Mesothelial cell of epicardium (in vitro differentiated cells): Measurements from ENCODE around the gene CCDC149. TPM values are rescaled to one million over a fixed set of nuclear protein-coding genes. Genes with fewer than 3 reads are reported as not detected.

Experiments
- DNase-seq, 2 experiments: peaks; one replicate each; pipeline ENCODE4 v3.0.0; 2021; ENCODE audit warnings: low spot score in 2 of 2; ENCODE audit not compliant: unreplicated experiment in 2 of 2
- H3K27ac Mint-ChIP-seq: 2 replicates; pipeline ENCODE4 v1.8.0; 2021; ENCODE audit warnings: mixed read lengths
- H3K27me3 Mint-ChIP-seq: 2 replicates; pipeline ENCODE4 v1.8.0; 2021; ENCODE audit warnings: low read depth, mixed read lengths
- H3K36me3 Mint-ChIP-seq: 2 replicates; pipeline ENCODE4 v1.8.0; 2021; ENCODE audit warnings: mixed read lengths
- H3K4me1 Mint-ChIP-seq: 2 replicates; pipeline ENCODE4 v1.8.0; 2021; ENCODE audit warnings: mixed read lengths
- H3K4me3 Mint-ChIP-seq: 2 replicates; pipeline ENCODE4 v1.8.0; 2021; ENCODE audit warnings: mild to moderate bottlenecking, moderate library complexity, mixed read lengths
- H3K9me3 Mint-ChIP-seq: 2 replicates; pipeline ENCODE4 v1.8.0; 2021; ENCODE audit warnings: mixed read lengths
- CTCF ChIP-seq: fragments of 200-600 bp; sonication (generic); IDR thresholded peaks from one replicate; pipeline ENCODE4 v1.5.0; 2021; ENCODE audit warnings: antibody characterized with exemption; ENCODE audit not compliant: unreplicated experiment
- total RNA-seq: library from RNA; stranded (reverse); gene quantifications from 3 replicates; pipeline ENCODE4 v1.2.1, GENCODE V29; 2021

The CCDC149 gene
- total RNA-seq, 1 donor from 2014 or later: 16.2 TPM

GRCh38 chr4:24858550-24858949 lies 54.3 kb downstream of the CCDC149 start:
- H3K9me3 Mint-ChIP-seq: peaks cover 32% of the 10 kb centered on the region
- no peak overlapping the region for H3K4me3 Mint-ChIP-seq
- no peak for DNase-seq
- H3K27me3 Mint-ChIP-seq: no peaks in the 10 kb centered on the region
- TF ChIP-seq CTCF: no peak
- peaks cover 20% of the 10 kb centered on the region for H3K4me1 Mint-ChIP-seq
- peaks cover 29% of the 10 kb centered on the region for H3K36me3 Mint-ChIP-seq
- H3K27ac Mint-ChIP-seq: peak overlapping the region; percentile 79

GRCh38 chr4:24858026-24858425 lies 54.8 kb downstream of the CCDC149 start:
- TF ChIP-seq CTCF: no peak
- Mint-ChIP-seq H3K27me3 (no peaks in the 10 kb centered on the region), H3K27ac (peak overlapping the region; percentile 79), H3K4me1 (peaks cover 20% of the 10 kb centered on the region), H3K36me3 (peaks cover 27% of the 10 kb centered on the region), H3K4me3 (no peak overlapping the region), H3K9me3 (peaks cover 29% of the 10 kb centered on the region)
- DNase-seq: no peak

GRCh38 chr4:24856586-24856985 lies 56.3 kb downstream of the CCDC149 start:
- Mint-ChIP-seq H3K4me3 (no peak overlapping the region), H3K36me3 (peaks cover 17% of the 10 kb centered on the region), H3K4me1 (peaks cover 29% of the 10 kb centered on the region), H3K27me3 (no peaks in the 10 kb centered on the region), H3K27ac (no peak overlapping the region), H3K9me3 (peaks cover 18% of the 10 kb centered on the region)
- DNase-seq: no peak
- no peak for TF ChIP-seq CTCF

- peaks cover 32% of the 10 kb centered on the region for H3K4me1 Mint-ChIP-seq
- H3K36me3 Mint-ChIP-seq: peaks cover 12% of the 10 kb centered on the region
- H3K9me3 Mint-ChIP-seq: peaks cover 12% of the 10 kb centered on the region
- H3K27ac Mint-ChIP-seq: no peak overlapping the region
- TF ChIP-seq CTCF: no peak
- H3K4me3 Mint-ChIP-seq: no peak overlapping the region
- DNase-seq: no peak
- H3K27me3 Mint-ChIP-seq: no peaks in the 10 kb centered on the region
These were observed 57.1 kb downstream of the CCDC149 start for GRCh38 chr4:24855741-24856140.

GRCh38 chr4:24853142-24853541 lies 59.7 kb downstream of the CCDC149 start:
- no peaks in the 10 kb centered on the region for H3K9me3 Mint-ChIP-seq
- no peak overlapping the region for H3K27ac Mint-ChIP-seq
- H3K27me3 Mint-ChIP-seq: no peaks in the 10 kb centered on the region
- no peak for DNase-seq
- no peak overlapping the region for H3K4me3 Mint-ChIP-seq
- H3K4me1 Mint-ChIP-seq: peaks cover 38% of the 10 kb centered on the region
- no peak for TF ChIP-seq CTCF
- no peaks in the 10 kb centered on the region for H3K36me3 Mint-ChIP-seq

- H3K9me3 Mint-ChIP-seq: no peaks in the 10 kb centered on the region
- DNase-seq: no peak
These were observed 62.2 kb downstream of the CCDC149 start for GRCh38 chr4:24850674-24851073.

More at GRCh38 chr4:24850674-24851073, 62.2 kb downstream of the CCDC149 start:
- H3K4me3 Mint-ChIP-seq: no peak overlapping the region
- no peak overlapping the region for H3K27ac Mint-ChIP-seq
- peaks cover 26% of the 10 kb centered on the region for H3K4me1 Mint-ChIP-seq
- H3K27me3 Mint-ChIP-seq: no peaks in the 10 kb centered on the region
- H3K36me3 Mint-ChIP-seq: no peaks in the 10 kb centered on the region
- no peak for TF ChIP-seq CTCF
